Measurements from ENCODE around the gene DIAPH3.
A peak's percentile ranks its signal among the peaks of the same experiment; 100 is the strongest.

Gene DIAPH3

DNA sequence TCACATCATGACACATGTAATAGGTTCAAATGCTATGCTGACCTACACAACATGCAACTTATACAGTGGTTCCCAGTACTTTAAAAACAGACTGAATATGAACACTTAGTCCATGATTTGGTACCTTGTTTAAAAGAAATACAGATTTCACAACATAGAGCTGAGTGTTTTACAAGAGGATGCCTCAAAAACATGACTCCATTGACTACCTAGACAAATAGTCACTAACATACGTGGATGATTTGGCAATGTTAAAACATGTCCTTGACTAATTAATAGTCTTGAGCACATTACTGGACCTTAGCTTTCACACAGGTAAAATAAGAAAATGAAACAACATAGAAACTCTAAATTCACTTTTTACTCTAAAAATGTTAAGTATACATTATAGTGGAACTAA, 300.1 kb downstream of the DIAPH3 start:
- no peak for DNase-seq (ENCODE audit: low read depth)

DNA sequence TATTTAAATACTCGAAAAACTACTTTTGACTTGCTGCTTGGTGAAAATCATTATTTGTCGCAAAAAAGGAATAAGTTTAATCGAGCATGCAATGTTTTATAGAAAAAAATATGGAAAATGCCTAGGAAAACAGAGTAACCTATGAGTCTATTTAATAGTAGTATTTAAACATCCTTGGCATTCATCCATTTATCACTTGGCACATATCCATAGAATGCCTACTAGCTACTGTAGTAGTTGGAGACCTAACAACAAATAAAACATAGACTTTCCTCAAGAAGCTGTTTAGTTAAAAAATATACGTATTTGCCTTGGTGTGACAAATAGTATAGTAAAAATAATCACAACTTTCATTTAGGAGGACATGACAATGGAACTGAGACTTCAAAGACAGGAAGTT, 302.1 kb downstream of the DIAPH3 start:
- DNase-seq (ENCODE audit: low read depth), result no peak

DNA sequence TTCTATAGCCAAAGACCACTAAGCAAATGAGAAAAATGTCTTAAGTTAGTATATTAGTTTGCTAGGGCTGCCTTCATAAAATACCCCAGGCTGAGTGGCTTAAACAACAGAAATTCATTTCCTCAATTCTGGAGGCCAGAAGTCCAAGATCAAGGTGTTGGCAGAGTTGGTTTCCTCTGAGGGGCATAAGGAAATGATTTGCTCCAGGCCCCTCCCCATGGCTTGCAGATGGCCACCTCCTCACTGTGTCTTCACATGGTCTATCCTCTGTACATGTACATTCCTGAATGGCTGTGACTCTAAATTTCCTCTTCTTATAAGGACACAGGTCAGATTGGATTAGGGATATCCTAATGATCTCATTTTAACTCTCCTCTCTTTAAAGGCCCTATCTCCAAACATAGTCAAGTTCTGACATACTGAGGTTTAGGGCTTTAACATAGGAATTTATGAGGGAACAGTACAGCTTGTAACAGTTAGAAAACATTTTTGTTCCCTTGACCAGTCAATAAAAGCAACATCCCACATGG, 307.4 kb downstream of the DIAPH3 start:
- no peak for DNase-seq (ENCODE audit: low read depth)

DNA sequence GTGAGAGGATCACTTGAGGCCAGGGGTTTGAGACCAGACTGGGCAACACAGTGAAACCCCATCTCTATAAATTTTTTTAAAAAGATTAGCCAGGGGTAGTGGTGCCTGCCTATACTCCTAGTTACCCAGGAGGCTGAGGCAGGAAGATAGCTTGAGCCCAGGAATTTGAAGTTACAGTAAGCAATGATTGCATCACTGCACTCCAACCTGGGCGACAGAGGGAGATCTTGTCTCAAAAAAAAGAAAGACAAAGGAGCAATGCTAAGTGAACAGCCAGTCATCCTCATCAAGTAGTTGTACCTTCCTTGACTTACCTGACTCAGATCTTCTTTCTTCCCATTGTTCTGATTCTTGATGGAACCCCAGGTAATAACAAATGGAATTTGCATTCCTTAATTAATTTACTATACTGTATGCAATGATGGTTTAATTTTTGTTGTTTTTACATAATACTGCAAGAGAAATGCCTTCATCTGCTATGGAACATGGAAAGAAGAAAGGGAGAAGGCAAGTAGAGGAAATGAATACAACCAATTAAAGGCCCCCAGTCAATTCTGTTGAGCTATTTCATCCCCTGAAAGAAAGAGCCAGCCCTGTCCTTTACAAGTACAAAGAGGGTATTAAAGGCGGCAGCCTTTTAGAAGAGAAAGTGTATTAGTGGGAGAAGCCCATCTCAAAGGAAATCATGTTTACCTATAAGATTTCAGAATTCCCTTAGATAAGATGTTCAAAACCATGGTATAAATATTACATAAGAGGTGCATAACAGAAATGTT, 316.7 kb downstream of the DIAPH3 start:
- DNase-seq (ENCODE audit: low read depth), result no peak

DNA sequence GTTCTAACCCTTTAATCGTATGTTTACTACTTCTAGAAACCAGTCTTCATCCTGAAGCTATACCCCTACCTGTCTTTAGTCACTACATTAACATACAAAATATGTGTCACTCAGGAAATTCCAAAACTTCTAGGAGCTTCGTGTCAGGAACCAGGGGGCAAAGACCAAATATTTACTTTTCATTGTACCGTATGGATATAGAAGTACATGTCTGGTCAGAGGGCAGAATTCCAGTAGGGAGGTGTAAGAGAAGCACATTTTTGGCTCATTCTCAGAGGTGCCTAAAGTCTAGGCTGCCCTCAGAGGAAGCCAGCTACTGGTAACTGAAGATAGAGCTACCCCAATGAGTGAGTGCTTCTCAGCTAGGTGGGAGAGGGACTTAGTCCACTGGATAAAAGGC, 320.7 kb downstream of the DIAPH3 start:
- DNase-seq (ENCODE audit: low read depth), result no peak

DNA sequence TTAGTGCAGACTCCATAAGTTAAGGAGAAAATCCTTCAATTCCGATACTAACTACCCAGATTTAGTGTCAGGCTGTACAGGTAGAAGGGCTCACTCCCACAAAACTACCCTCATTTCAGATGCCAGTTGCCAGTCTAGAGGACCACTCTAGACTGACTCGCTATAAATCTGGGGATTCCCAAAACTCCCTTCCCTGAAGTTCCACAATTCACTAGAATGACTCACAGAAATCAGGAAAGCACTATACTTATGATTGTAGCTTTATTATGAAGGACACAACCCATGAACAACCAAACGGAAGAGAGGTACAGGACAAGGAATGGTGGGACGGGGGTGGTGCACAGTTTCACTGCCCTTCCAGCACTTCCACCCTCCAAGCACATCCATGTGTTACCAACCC, 321.2 kb downstream of the DIAPH3 start:
- DNase-seq (ENCODE audit: low read depth), result no peak

DNA sequence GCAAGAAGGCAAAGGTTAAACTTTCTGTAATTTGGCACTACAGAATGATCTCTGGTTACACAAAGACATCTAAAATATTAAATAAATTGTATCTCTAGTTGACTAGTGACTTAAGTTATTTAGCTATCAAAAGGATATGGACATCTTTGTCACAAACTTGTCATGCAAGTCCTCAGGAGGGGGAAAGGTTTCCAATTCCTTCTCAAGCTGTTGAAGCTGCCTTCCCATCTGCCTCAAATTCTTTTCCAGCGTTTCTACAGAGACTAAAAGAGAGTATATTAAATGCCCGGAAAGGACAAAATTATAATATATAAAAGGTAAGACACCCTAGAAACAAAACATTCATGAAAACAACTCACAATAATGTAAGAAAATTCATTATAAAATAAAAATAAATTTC, 324.5 kb downstream of the DIAPH3 start:
- no peak for DNase-seq (ENCODE audit: low read depth)

DNA sequence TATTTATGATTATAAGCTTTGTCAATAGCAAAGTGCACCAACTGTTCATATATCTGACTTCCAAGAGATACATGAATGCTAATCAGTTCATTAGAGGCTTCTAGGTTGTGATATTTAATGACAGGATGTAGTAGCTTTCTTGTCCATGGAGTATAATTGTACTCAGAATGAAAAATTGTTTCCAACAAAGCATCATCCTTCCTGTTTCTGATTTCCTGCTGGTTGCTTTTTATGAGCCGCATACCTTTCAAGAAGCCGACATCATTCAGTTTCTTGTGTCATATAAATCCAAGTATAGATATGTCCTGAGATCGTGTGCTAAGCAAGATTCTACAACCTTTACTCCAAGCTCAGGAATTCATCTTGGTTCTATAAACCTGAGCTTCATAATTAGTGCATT, 326.6 kb downstream of the DIAPH3 start:
- no peak for DNase-seq (ENCODE audit: low read depth)

DNA sequence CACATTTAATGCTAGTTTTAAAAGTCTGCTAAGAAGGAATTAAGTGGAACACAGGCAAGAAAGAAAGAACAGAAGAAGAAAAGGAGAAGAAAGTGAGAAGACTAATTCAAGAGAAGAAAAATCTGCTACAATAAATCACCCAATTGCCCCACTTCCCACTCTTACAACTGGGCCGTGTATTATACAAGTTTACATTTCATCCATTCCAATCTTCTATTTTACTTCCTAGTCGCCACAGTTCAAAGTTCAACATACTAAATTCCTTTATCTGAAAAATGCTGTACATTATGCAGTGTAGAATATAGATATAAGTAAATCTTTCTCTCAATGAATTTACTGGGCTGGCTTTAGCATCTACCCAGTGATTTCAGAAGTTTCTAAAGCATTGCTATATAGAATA, 328.2 kb downstream of the DIAPH3 start:
- DNase-seq (ENCODE audit: low read depth), result no peak

DNA sequence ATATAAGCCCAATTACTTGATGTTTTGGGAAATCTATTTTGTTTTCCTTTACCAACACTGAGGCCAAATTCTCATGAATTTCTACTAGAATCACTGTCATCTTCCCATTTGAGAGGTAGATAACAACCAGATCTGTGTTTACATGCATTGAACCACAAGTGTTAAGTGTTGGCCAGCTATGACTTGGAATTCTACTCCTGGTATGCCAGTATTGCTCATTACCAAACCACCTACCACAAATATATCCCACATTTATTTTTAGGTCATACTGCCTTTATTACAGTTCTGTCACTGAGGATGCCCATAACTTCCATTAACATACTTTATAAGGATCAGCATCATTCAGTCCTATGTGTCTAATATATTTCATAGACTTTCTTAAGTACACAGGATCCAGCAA, 328.9 kb downstream of the DIAPH3 start:
- DNase-seq (ENCODE audit: low read depth), result peak; percentile 38

DNA sequence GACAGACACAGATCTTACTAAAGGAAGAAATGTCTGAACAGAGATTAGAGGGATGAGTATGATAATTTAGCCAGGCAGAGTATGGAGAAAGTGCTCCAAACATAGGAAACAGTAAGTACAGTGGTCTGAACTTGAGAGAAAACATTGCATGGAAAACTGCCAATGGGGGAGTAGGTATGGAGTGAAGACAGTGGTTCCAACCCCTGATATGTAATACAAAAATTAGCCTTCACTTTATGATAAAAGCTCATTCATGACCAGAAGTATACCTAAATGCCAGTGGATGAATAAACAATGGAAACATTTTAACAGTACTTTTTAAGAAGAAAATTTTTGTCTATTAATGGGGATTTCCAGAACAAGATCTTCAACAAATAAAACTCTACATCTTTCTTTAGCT, 334.0 kb downstream of the DIAPH3 start:
- no peak for DNase-seq (ENCODE audit: low read depth)

DNA sequence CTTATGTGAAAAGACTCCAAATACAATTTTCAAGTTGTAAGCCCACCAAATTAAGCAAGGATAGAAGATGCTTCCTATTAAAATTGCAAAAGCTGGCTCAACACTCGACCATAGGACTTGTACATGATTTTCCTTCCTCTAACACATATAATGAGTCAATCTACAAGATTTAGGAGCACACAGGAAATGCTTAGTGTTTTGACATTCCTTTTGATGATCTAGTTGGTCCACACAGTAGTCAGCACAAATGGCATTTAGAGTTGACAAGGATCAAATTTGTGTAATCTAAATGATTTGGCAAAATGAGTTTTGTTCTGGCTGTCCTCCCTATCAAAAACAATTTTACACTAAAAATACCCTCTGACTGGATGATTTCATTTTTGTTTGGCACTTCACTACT, 340.2 kb downstream of the DIAPH3 start:
- DNase-seq (ENCODE audit: low read depth), result peak; percentile 61

DNA sequence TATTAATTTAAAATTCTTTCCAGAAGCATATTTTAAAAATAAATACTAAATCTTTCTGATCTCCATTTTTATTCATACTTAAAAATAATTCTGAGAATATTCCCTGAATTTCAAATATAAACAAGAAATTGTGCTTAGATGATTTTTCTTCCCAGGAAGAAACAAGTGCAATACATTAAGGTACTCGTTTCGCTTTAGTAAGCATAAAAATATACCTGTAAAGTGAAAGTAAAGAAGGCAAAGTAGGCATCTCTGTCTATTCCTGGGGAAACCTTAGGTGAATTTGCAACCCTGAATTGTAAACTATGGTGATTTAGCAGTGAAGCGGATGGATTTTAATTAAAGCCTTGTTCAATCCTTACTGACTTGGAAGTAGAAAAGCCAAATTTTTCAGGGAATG, 354.2 kb downstream of the DIAPH3 start:
- DNase-seq (ENCODE audit: low read depth), result no peak

DNA sequence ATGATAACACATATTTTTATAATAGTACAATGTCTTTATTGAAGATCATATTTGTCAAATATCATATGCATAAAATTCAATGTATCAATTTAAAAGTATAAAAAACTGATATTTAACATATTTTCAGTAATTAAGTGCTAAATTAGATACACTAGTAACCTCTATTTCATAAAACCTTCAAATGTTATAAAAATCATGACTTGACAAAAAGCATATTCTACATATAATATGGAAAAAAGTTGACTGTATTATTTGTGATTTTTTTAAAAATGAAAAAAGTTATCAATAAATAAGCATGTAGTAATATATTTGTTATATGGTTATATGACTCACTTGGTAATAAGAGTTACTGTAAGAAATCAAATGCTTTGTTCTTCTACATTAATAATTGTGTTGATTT, 356.9 kb downstream of the DIAPH3 start:
- no peak for DNase-seq (ENCODE audit: low read depth)

DNA sequence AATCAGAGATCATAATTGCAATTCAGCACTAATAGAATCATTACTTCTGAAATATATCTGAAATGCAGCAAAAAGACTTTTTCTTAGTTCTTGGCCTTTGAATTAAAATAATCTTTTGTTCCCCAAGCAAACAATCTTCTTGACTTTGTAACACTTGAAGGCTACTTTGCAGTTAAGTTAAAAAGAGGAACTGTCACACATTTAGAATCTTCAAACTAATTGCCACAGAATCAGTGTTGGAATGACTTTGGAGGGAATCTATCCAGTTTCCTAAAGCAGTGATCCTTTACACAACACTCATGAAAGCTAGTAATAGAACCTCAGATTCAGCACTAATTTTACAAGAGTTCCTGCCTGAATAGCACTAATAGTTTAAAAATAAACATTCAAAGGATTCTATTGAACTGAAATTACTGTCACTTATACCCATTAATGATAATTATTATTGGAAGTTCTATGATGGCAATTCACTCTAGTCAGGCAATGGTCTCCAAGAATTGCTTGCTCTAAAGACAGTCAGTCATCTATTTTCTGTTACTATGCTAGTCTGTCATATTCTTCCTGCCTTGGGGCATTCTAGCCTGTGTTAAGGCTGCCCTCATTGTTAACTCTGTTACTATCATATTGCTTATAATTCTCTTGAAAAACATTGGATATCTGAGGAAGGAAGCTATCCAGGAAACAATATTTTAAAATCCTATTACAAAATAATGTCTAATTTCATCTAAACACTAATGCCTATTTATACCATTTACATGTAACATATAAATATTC, 362.4 kb downstream of the DIAPH3 start:
- DNase-seq (ENCODE audit: low read depth), result no peak

DNA sequence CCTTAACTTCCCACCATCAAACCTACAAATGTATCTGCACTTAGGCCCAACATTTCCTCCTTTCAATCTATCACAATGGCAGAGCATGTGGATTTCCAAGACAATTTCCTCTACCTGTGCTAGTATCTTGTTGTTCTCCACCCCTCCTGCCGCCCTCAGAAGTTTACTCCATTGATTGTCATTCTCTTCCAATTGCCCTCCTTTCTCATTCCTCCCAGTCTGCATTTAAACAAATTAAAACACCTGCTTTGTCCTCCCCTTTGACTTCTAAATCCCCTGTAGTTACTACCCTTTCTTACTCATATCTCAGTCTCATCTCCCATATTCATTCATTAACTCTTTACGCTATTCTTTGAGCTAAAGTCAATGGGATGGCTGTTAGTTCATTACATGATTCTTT, 370.6 kb downstream of the DIAPH3 start:
- no peak for DNase-seq (ENCODE audit: low read depth)

DNA sequence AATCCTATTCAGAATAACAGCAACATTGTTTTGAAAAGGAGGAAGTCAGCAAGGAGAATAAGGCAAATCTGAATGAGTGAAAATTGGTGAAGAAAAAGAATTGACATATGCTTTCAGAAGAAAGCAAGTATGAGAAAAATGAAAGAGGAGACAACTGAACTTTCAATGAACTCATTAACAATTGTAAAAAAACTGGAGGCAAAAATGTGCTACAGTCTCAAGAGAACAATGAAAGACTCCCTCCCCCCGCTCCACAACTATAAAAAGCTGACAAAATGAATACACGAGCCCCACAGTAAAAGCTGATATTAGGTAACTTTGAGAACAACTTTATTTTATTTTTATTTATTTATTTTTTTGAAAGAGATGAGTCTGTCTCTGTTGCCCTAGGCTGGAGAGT, 373.1 kb downstream of the DIAPH3 start:
- DNase-seq (ENCODE audit: low read depth), result peak; percentile 38

DNA sequence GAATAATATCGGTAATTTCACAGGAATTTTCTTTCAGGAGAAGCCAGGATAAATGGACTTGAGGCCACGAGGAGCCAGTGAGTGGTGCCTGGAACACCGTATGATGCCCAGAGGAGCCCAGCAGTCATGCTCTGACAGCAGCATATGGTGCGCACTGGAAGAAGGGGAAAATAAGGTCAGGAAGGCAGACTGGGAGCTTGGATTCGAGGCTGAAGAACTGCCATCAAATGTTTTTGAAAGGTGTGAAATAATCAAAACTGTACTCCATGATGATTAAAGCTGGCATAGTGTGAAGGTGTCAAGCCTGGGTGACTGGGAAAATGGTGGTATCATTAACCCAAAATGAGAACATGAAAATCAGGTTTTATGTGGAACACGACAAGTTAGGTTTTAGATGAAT, 374.2 kb downstream of the DIAPH3 start:
- DNase-seq (ENCODE audit: low read depth), result no peak

DNA sequence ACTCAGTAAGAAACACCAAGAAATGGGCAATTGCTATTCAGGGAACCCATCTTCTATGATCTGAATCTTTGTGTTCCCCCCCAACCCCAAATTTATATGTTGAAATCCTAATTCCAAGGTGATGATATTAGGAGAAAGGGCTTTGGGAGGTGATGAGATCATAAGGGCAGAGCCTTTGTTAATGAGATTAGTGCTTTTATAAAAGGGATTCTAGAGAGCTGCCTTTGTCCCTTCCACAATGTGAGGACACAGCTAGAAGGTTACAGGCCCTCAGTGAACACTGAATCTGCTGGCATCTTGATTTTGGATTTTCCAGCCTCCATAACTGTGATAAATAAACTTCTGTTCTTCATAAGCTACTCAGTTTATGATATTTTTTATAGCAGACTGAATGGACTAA, 376.0 kb downstream of the DIAPH3 start:
- DNase-seq (ENCODE audit: low read depth), result no peak

DNA sequence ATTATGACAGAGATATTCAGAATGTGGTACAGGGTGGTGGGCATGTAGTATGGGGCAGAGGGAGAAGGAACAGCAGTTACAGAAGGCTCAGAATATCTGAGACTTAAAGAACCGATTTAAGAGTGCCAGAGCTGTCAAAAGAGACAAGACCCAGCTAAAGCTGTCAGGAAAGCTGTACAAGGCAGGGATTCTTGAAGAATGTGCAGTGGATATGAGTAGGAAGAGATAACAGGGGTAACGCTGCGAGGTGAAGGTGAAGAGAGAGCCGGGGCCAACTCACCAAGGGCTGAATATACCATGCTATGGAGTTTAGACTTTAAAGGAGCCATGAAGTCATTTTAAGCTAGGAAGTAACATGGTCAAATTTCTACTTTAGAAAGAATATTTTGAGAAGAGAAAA, 381.0 kb downstream of the DIAPH3 start:
- DNase-seq (ENCODE audit: low read depth), result no peak

DNA sequence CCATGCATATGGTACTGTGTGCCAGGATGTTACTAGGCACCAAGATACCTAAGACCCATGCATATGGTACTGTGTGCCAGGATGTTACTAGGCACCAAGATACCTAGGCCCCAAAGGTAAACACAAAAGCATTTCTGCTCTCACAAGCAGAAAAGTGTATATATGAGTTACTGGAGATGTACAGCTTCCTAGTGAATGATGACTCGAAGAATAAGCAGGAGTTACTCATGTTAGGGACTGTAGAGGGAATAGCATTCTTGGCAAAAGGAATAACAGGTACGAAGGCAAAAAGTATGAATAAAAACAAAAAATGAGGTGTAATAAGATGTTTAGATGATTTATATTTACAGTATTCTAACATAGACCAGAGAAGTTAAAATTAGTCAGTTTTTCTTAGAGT, 383.7 kb downstream of the DIAPH3 start:
- DNase-seq (ENCODE audit: low read depth), result no peak

DNA sequence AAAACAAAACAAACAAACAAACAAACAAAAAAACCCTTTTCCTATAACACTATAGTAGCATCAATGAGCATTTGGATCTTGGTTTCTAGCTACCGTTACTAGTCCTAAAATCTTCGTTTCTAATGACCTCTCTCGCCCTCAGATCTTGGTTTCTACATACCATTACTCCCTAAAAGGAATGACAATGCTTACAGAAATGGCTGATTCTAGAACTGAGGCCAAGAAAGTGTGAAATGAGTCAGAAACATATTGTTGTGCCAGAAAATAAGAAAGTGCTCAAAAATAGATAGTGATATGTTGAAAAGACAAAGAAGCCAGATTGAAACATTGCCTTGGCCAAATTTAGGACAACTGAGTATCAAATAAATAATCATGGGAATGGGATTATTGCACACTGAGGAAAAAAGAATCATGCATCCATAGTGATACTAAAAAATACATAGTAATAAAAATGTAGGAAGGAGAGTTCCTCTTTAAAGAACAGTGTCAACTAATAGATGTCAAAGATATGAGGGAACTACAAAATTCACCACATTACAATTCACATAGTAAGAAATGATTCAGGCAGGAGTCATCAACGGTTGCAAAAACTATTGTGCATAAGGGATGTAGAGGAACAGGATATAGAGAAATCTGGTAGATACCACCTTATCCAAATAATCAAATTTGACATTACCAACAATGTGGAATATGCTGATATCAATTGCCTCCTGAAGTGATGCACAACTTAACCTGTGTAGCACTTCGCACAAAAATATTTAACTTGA, 386.6 kb downstream of the DIAPH3 start:
- DNase-seq (ENCODE audit: low read depth), result peak; percentile 71

DNA sequence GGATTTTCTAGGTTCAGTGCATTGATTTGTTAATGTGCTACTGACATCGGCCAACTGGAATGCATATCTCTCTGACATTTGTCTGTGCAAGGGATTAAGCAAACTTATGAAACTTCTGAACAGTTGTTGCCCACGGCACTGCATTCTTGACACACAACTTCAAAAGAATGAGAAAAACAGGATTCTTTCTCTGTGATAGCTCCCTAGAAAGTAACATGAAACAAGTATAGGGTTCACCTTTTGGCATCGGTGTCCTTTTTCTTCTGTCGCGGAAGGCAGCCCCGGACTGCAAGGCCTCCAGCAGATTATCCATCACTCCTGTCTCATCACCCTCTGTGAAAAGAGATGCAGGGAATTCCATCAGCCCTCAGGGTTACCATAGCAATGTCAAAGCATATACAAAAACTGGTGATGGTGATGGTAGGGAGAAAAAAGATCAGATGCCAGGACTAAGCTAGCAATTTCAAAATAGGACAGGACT, 389.2 kb downstream of the DIAPH3 start:
- DNase-seq (ENCODE audit: low read depth), result peak; percentile 71
